GM12801 (cell line): ENCODE data around the gene TSPAN13.

Experiments used
- TF ChIP-seq, protein P1 (sequence below): IDR thresholded peaks from one replicate; pipeline ENCODE4 v1.5.1; 2011; ENCODE audit warnings: control low read depth; ENCODE audit not compliant: insufficient read length; ENCODE audit errors: extremely low read depth

Gene TSPAN13

GRCh38 chr7:16718111-16718656 is 35.4 kb upstream of the TSPAN13 start:
- TF ChIP-seq, protein P1, sequence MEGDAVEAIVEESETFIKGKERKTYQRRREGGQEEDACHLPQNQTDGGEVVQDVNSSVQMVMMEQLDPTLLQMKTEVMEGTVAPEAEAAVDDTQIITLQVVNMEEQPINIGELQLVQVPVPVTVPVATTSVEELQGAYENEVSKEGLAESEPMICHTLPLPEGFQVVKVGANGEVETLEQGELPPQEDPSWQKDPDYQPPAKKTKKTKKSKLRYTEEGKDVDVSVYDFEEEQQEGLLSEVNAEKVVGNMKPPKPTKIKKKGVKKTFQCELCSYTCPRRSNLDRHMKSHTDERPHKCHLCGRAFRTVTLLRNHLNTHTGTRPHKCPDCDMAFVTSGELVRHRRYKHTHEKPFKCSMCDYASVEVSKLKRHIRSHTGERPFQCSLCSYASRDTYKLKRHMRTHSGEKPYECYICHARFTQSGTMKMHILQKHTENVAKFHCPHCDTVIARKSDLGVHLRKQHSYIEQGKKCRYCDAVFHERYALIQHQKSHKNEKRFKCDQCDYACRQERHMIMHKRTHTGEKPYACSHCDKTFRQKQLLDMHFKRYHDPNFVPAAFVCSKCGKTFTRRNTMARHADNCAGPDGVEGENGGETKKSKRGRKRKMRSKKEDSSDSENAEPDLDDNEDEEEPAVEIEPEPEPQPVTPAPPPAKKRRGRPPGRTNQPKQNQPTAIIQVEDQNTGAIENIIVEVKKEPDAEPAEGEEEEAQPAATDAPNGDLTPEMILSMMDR = no peak

GRCh38 chr7:16719699-16720098 is 33.9 kb upstream of the TSPAN13 start:
- TF ChIP-seq, protein P1 = no peak

DNA sequence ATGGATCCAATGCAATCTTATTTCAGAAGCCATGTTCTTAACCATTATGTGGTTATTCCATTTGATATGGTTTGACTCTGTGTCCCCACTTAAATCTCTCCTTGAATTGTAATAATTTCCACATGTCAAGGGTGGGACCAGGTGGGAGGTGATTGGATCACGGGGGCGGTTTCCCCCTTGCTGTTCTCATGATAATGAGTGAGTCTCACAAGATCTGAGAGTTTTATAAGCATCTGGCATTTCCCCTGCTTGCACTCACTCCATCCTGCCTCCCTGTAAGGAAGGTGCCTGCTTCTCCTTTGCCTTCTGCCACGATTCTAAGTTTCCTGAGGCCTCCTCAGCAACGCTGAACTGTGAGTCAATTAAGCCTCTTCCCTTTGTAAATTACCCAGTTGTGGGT is 32.0 kb upstream of the TSPAN13 start:
- TF ChIP-seq, protein P1 = no peak

- TF ChIP-seq, protein P1 = no peak
These were observed 29.2 kb upstream of the TSPAN13 start for GRCh38 chr7:16724344-16724743.

- TF ChIP-seq, protein P1 = no peak
These were observed 27.4 kb upstream of the TSPAN13 start for GRCh38 chr7:16726189-16726588.

DNA sequence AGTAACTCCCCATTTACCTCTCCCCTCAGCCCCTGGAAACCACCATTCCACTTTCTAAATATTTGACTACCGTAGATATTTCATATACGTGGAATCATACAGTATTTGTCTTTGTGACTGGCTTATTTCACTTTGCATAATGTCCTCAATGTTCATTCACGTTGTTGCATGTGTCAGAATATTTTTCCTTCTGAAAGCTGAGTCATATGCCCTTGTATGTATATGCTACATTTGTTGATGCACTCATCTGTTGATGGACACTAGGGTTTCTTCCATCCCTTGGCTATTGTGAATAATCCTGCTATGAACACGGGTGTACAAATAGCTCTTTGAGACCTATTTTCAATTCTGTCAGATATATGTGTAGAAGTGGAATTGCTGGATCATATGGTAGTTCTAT is 25.8 kb upstream of the TSPAN13 start:
- TF ChIP-seq, protein P1 = no peak

DNA sequence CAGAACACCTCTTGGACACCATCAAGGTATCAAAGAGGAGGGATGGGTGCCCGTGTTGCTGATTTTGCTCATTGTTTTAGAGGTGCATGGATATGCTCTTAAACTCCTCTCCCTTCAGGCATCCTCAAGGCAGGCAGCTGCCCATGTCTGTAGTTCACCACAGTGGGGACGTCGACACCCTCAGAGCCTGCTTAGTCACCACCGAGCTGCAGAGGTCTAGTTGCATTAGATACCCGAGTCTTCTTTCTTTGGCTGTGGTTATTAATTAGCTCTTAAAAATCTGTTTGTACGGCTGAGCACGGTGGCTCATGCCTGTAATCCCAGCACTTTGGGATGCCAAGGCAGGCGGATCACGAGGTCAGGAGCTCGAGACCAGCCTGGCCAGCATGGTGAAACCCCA is 24.7 kb upstream of the TSPAN13 start:
- TF ChIP-seq, protein P1 = no peak
